Mesothelial cell of epicardium (in vitro differentiated cells): ENCODE results near the gene SPEM3. TPM values are rescaled to one million over a fixed set of nuclear protein-coding genes. Genes with fewer than 3 reads are reported as not detected.
"Not testable (repeated sequence)": the region's sequence is repeated elsewhere in the genome, so short reads cannot be mapped to it uniquely, and the experiment has no call there.

ENCODE experiments used
- DNase-seq, 2 experiments: peaks; one replicate each; pipeline ENCODE4 v3.0.0; 2021; ENCODE audit warnings: low spot score in 2 of 2; ENCODE audit not compliant: unreplicated experiment in 2 of 2
- H3K27ac Mint-ChIP-seq: 2 replicates; pipeline ENCODE4 v1.8.0; 2021; ENCODE audit warnings: mixed read lengths
- H3K27me3 Mint-ChIP-seq: 2 replicates; pipeline ENCODE4 v1.8.0; 2021; ENCODE audit warnings: low read depth, mixed read lengths
- H3K36me3 Mint-ChIP-seq: 2 replicates; pipeline ENCODE4 v1.8.0; 2021; ENCODE audit warnings: mixed read lengths
- H3K4me1 Mint-ChIP-seq: 2 replicates; pipeline ENCODE4 v1.8.0; 2021; ENCODE audit warnings: mixed read lengths
- H3K4me3 Mint-ChIP-seq: 2 replicates; pipeline ENCODE4 v1.8.0; 2021; ENCODE audit warnings: mild to moderate bottlenecking, moderate library complexity, mixed read lengths
- H3K9me3 Mint-ChIP-seq: 2 replicates; pipeline ENCODE4 v1.8.0; 2021; ENCODE audit warnings: mixed read lengths
- CTCF ChIP-seq: fragments of 200-600 bp; sonication (generic); IDR thresholded peaks from one replicate; pipeline ENCODE4 v1.5.0; 2021; ENCODE audit warnings: antibody characterized with exemption; ENCODE audit not compliant: unreplicated experiment
- total RNA-seq: library from RNA; stranded (reverse); gene quantifications from 3 replicates; pipeline ENCODE4 v1.2.1, GENCODE V29; 2021

The SPEM3 gene
- total RNA-seq, 1 donor from 2014 or later, result not detected

- H3K4me3 Mint-ChIP-seq, result no peak overlapping the region
- H3K36me3 Mint-ChIP-seq, result peaks cover 11% of the 10 kb centered on the region
- peak overlapping the region; percentile 34 for H3K27ac Mint-ChIP-seq
- DNase-seq, result no peak
- H3K27me3 Mint-ChIP-seq, result no peaks in the 10 kb centered on the region
- no peak for TF ChIP-seq CTCF
- no peaks in the 10 kb centered on the region for H3K9me3 Mint-ChIP-seq
- H3K4me1 Mint-ChIP-seq, result peaks cover 9% of the 10 kb centered on the region
These were observed 40.2 kb downstream of the SPEM3 start for GRCh38 chr17:7468804-7469389.

- H3K27me3 Mint-ChIP-seq, H3K4me3 Mint-ChIP-seq, H3K27ac Mint-ChIP-seq, H3K9me3 Mint-ChIP-seq, H3K36me3 Mint-ChIP-seq, H3K4me1 Mint-ChIP-seq, DNase-seq: not testable (repeated sequence)
These were observed 41.2 kb downstream of the SPEM3 start for GRCh38 chr17:7469843-7470242.

- H3K4me3 Mint-ChIP-seq, result not testable (repeated sequence)
These were observed 41.9 kb downstream of the SPEM3 start for GRCh38 chr17:7470457-7470973.

GRCh38 chr17:7471729-7472128 is 43.1 kb downstream of the SPEM3 start:
- DNase-seq, result no peak
- Mint-ChIP-seq H3K36me3 (peaks cover 3% of the 10 kb centered on the region), H3K27ac (peak overlapping the region; percentile 76)

More at GRCh38 chr17:7470457-7470973, 41.9 kb downstream of the SPEM3 start:
- DNase-seq, H3K27ac Mint-ChIP-seq, H3K4me1 Mint-ChIP-seq, H3K9me3 Mint-ChIP-seq, H3K27me3 Mint-ChIP-seq, H3K36me3 Mint-ChIP-seq: not testable (repeated sequence)

GRCh38 chr17:7474767-7475166 is 46.1 kb downstream of the SPEM3 start:
- H3K27me3 Mint-ChIP-seq, H3K4me3 Mint-ChIP-seq, H3K9me3 Mint-ChIP-seq, H3K27ac Mint-ChIP-seq, DNase-seq, H3K36me3 Mint-ChIP-seq: not testable (repeated sequence)
- peaks cover 32% of the 10 kb centered on the region for H3K4me1 Mint-ChIP-seq

More at GRCh38 chr17:7471729-7472128, 43.1 kb downstream of the SPEM3 start:
- Mint-ChIP-seq H3K27me3 (no peaks in the 10 kb centered on the region), H3K4me1 (peaks cover 19% of the 10 kb centered on the region), H3K9me3 (no peaks in the 10 kb centered on the region), H3K4me3 (no peak overlapping the region)
- no peak for TF ChIP-seq CTCF

- Mint-ChIP-seq H3K27ac (peak overlapping the region; percentile 98), H3K27me3 (no peaks in the 10 kb centered on the region), H3K9me3 (no peaks in the 10 kb centered on the region), H3K4me3 (peak overlapping the region; percentile 87), H3K4me1 (peaks cover 40% of the 10 kb centered on the region), H3K36me3 (no peaks in the 10 kb centered on the region)
- no peak for DNase-seq
- no peak for TF ChIP-seq CTCF
These were observed 47.2 kb downstream of the SPEM3 start for GRCh38 chr17:7475764-7476422.

- Mint-ChIP-seq H3K9me3 (no peaks in the 10 kb centered on the region), H3K27me3 (no peaks in the 10 kb centered on the region), H3K27ac (peak overlapping the region; percentile 98), H3K36me3 (no peaks in the 10 kb centered on the region), H3K4me3 (peak overlapping the region; percentile 87), H3K4me1 (peaks cover 43% of the 10 kb centered on the region)
- TF ChIP-seq CTCF, result no peak
- no peak for DNase-seq
These were observed 47.8 kb downstream of the SPEM3 start for GRCh38 chr17:7476494-7476893.
